ENCODE data around the gene FANCB. TPM values are rescaled to one million over a fixed set of nuclear protein-coding genes. Genes with fewer than 3 reads are reported as not detected.

The FANCB gene
- polyA plus RNA-seq, 4 donors, result 3.3 to 4.6 (median 3.8) TPM

DNA sequence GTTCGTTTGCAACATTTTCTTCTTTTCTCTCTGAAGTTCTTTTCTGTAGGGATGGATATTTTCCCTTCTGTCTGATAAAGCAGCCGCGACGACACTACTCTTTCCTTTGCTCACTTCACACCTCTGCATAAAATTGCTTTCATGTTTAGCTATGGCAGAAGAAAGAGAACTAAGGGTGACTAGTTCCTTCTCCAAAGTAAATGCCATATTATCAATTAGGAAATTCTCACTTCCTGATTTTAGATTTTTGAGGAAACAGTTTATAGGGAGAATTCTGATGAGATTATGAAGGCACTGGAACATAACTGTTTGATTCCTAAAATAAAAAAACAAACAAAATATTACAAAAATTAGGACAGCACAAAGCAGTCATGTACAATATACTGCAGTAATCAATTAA lies 29.2 kb downstream of the FANCB start:
- no peak for DNase-seq (ENCODE audit: low read depth in 4 of 4, low spot score in 3 of 4)

DNA sequence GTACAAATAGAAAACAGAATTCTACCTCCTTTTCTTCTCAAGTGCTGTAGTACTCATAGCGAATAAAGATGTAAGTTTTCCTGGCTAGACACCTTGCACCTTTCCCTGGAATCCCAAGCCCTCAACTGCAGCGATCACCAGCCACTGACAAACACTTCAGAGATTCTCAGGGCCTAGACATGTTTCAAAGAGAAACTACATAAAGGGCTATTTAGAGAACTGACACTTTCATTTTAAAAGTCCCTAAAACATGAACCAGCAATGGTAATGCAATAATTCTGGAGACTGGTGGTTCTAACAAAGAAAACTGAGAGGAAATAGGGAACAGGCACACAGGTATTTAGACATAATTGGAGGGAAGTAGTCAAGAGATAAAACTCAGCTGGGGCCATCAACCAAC lies 35.7 kb downstream of the FANCB start:
- DNase-seq (ENCODE audit: low read depth in 4 of 4, low spot score in 3 of 4), result no peak

DNA sequence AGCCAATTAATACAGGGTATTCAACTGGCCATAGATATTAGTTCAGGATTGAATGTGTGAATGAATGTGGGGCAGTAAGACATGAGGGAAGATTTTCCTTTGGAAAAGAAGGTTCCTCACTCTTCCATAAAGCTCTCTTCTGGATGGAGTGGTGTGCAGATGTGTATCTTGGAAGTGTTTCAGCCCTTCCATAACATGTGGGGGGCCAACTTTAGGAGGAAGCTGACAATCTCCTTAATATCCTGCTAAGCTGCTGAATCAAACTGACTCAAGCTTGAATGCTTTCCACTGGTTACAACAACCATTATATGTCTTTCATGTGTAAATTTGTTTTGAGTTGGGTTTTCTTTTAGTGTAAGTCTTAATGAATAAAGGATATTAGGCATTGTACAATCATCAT lies 40.3 kb downstream of the FANCB start:
- no peak for DNase-seq (ENCODE audit: low read depth in 4 of 4, low spot score in 3 of 4)

DNA sequence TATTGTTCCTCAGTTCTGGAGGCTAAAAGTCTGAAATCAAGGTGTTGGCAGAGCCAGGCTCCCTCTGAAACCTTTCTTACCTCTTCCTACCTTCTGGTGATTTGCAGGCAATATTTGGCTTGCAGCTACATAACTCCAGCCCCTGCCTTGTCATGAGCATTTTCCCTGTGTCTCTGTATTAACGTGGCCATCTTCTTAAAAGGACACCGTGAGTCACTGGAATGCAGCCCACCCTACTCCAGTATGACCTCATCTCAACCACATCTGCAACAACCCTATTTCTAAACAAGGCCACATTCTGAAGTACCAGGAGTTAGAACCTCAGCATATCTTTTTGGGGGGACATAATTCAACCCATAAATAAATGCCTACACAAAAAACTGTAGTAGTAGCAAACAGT lies 40.7 kb downstream of the FANCB start:
- no peak for DNase-seq (ENCODE audit: low read depth in 4 of 4, low spot score in 3 of 4)

DNA sequence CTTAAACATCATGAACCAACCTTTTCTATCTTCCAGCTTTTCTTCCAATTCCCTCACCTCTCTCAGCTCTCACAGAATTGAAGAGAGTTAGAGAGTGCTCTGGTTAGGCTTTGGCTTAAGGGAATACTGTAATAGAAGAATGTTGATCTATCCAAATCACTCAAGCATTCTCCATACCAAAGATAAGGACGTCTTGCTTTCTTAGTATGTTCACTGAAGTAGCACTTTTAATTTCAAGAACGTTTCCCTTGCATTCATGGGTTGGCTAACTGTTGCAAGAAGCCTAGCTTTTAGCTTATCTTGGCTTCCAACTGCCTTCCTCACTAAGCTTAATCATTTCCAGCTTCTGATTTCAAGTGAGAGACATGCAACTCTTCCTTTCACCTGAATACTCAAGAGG lies 43.2 kb downstream of the FANCB start:
- DNase-seq (ENCODE audit: low read depth in 4 of 4, low spot score in 3 of 4), result no peak

DNA sequence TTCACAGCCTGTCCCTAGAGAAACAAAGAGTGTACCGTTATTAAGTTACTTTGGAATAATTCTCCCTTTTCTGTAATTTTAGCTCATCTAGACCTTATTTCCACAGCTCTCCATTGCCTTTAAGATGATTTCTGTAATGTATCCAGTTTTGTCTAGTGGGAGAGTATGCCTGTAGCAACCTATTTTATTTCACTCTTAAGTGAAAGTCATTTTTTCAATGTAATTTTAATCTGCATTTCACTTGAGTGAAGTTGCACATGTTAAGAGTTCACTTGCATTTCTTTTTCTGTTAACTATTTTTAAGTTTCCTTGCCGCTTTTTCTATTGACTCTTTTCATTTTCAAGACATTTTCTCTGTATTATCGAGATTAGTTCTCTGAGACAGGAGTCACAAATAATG lies 46.5 kb downstream of the FANCB start:
- DNase-seq (ENCODE audit: low read depth in 4 of 4, low spot score in 3 of 4), result no peak

DNA sequence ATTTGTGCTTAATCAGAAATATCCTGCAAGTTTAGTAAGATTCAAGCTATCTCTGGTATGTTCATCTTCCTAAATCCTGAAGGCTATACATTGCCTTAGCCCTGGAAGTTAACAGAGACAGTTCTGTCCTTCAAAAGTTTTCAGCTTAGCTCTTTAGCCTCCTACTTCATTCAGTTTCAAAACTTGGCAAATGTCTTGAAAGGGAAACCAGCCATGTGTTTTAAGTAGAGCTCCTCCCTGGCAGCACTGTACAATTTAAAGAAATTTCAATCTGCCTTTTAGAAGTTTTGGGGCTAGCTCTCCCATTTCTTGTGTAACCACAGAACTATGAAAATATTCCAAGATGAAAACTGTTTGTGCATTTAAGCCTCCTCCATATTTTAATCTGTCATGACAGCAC lies 47.0 kb downstream of the FANCB start:
- no peak for DNase-seq (ENCODE audit: low read depth in 4 of 4, low spot score in 3 of 4)

DNA sequence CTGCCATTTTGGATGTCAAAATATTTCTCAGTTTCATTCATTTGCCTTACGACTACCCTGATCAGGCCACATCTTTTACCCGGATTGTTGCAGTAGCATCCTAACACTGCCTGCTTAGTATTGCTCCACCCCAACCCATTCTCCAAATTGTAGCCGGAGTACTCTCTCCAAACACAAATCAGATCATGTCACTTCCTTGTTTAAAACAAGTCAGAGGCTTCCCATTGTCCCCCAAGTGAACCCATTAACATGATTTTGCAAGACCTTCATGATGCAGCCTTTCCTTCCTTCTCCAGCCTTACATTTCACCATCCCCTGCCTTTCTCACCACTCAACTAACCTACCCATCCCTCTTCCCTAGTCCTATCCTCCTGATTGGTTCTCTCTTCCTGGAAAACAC lies 53.1 kb downstream of the FANCB start:
- DNase-seq (ENCODE audit: low read depth in 4 of 4, low spot score in 3 of 4), result no peak

DNA sequence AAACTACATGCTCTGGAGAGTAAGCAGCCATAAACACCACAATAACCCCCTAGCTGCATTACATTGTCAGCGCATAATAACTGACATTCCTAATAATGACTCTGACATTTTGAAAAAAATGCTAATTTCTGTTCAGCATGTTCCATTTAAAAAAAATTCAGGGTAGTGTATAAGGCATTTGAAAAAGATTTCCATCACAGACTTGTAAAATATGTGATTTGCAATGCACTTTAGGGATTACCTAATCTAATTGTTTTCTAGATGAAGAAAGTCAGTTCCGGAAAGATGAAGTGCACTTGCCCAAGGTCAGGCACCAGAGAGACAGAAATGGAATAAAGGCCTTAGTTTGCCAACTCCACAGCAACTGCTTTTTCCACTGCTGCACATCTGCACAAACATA lies 55.3 kb downstream of the FANCB start:
- no peak for DNase-seq (ENCODE audit: low read depth in 4 of 4, low spot score in 3 of 4)

DNA sequence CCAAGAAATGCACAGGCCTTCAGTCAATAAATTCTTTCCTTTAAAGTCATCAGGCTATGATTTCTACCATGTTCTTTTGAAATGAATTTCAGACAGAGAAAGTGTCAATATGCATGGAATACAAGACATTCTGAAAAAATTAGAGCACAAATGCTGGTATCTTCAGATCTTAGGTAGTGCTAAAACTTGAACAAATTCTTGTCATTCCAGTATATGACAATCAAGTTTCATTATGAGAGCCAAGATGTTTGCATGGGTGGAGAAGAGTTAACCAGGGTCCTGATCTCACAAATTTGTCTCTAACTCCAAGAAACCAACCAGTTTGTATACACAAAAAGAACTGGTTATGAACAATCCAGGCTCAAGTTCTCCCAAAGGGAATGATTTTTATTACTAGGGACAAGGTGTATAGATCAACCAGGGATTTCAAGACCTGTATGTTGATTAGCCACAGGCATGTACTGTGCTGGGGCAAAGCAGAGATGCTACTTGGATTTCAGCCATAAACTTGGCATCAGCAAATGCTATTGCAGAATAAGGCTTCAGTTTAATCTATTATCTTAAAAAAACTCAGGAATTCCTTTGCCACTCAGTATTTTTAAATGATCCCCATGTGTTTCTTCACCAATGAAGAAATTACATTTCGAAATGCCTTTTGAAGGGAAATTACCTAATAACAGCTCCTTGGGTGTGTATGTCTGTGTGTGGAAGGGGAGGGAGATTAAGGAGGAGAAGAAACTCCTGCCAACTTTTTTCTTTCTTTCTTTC lies 69.7 kb downstream of the FANCB start:
- DNase-seq (ENCODE audit: low read depth in 4 of 4, low spot score in 3 of 4), result no peak

DNA sequence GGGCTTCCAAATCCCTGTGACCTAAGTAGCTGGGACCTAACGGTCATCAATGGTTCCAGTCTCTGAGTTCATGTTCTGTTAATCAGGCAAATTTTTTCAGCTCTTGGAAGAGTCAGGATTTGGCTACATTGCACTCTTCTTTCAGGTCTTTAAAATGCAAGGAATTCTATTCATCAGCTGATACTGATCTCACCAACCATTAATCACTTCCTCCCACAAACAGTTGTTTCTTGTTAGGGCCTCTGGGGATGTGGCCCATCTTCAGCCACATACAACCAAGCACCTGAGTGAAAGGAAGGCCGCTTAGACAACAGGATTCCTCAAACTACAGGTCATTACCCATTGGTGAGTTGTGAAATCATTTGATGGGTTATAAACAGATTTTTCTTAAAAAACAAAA lies 71.7 kb downstream of the FANCB start:
- no peak for DNase-seq (ENCODE audit: low read depth in 4 of 4, low spot score in 3 of 4)

DNA sequence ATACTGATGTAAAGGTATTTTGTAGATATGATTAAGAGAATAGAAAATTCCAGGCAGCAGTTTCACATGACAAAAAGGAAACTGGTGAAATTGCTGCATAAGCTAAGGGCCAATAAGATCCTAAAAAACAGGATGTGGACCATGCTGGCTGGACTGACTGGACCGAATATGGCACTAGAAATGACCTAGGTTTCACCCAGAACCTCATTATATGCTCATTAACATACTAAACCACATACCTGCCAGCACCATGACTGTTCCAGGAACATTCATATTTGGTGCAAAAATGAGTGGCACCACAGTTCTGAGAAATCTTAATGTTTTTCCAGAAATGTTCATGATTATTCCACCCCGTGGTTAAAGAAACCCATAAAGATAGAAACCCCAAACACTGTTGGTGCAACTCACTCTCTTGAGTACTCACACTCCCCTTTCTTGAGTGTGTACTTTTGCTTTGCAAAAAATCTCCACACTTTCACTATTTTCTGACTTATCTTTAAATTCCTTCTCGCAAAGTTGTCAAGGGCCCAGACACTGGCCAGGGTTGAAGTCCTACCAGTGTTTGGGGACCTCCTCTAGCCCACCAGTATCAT lies 74.0 kb downstream of the FANCB start:
- no peak for DNase-seq (ENCODE audit: low read depth in 4 of 4, low spot score in 3 of 4)

Other genes starting within 250 kb of the FANCB start
- gene MOSPD2, start 352 bp upstream of the FANCB start, polyA plus RNA-seq (ENCODE audit: insufficient read length in 4 of 4), result 10 to 100 TPM; 18.6 to 25.9 (median 21.7) TPM